ENCODE measurements around the gene GPX2. TPM values are rescaled to one million over a fixed set of nuclear protein-coding genes. Genes with fewer than 3 reads are reported as not detected.

Gene GPX2
- total RNA-seq, 4 donors from 2014 or later = 0.49 to 1.4 (median 0.61) TPM; not detected in 1

- peak overlapping the region in 1 of 4 donors; percentile 18 for H3K27ac ChIP-seq
- ATAC-seq = peak; percentile 98
These were observed 50.6 kb downstream of the GPX2 start for GRCh38 chr14:64891839-64892375.

GRCh38 chr14:64891173-64891838, 51.2 kb downstream of the GPX2 start:
- H3K27ac ChIP-seq = peak overlapping the region in 1 of 4 donors; percentile 18

More at GRCh38 chr14:64891839-64892375, 50.6 kb downstream of the GPX2 start:
- TF ChIP-seq CTCF (IDR thresholded peaks at IDR 0.05 in 4 of 5, conservative IDR thresholded peaks at IDR 0.05 in 1 of 5) (peak; percentile 60 to 84 (median 70)), POLR2A (IDR thresholded peaks at IDR 0.05) (no peak)
- no peak for DNase-seq
- no peak overlapping the region for H3K4me3 ChIP-seq
- intact Hi-C loops (cut with DNase I; ENCODE audit: low total_unique reads) = loop anchor here (5.0 kb wide), 3 partner anchors 70 to 220 kb away; no protein-coding TSS in a partner anchor
- in situ Hi-C loops (cut with MboI; ENCODE audit: low sequenced_read_pairs in 4 of 4) = loop anchor here (5.0 to 10.0 kb wide), 3 partner anchors 70 to 217 kb away; no protein-coding TSS in a partner anchor
- H3K36me3 ChIP-seq = no peaks in the 10 kb centered on the region
- peaks cover 0 to 12% of the 10 kb centered on the region in 2 donors for H3K4me1 ChIP-seq
- no peaks in the 10 kb centered on the region for H3K9me3 ChIP-seq
- H3K27me3 ChIP-seq = no peaks in the 10 kb centered on the region

GRCh38 chr14:64889352-64889751, 53.2 kb downstream of the GPX2 start:
- ATAC-seq = no peak
- intact Hi-C loops (cut with DNase I; ENCODE audit: low total_unique reads) = no loop called here

More at GRCh38 chr14:64891173-64891838, 51.2 kb downstream of the GPX2 start:
- no peak overlapping the region for H3K4me3 ChIP-seq
- in situ Hi-C loops (cut with MboI; ENCODE audit: low sequenced_read_pairs in 4 of 4) (loop anchor here (5.0 to 10.0 kb wide), 3 partner anchors 69 to 217 kb away; no protein-coding TSS in a partner anchor), intact Hi-C loops (cut with DNase I; ENCODE audit: low total_unique reads) (loop anchor here (5.0 kb wide), 3 partner anchors 69 to 219 kb away; no protein-coding TSS in a partner anchor)
- TF ChIP-seq CTCF (IDR thresholded peaks at IDR 0.05 in 4 of 5, conservative IDR thresholded peaks at IDR 0.05 in 1 of 5) (no peak), POLR2A (IDR thresholded peaks at IDR 0.05) (no peak)
- H3K9me3 ChIP-seq = no peaks in the 10 kb centered on the region
- DNase-seq (no peak), ATAC-seq (peak; percentile 38 to 39)
- no peaks in the 10 kb centered on the region for H3K27me3 ChIP-seq
- H3K4me1 ChIP-seq = peaks cover 0 to 12% of the 10 kb centered on the region in 2 donors
- H3K36me3 ChIP-seq = no peaks in the 10 kb centered on the region

More at GRCh38 chr14:64889352-64889751, 53.2 kb downstream of the GPX2 start:
- no peak for DNase-seq
- no peak overlapping the region for H3K27ac ChIP-seq
- peaks cover 0 to 12% of the 10 kb centered on the region in 2 donors for H3K4me1 ChIP-seq
- no peaks in the 10 kb centered on the region for H3K36me3 ChIP-seq
- H3K9me3 ChIP-seq = no peaks in the 10 kb centered on the region
- in situ Hi-C loops (cut with MboI; ENCODE audit: low sequenced_read_pairs in 4 of 4) = loop anchor here in 1 of 4 donors (10.0 kb wide), 1 partner anchor 215 kb away; no protein-coding TSS in a partner anchor
- TF ChIP-seq CTCF (IDR thresholded peaks at IDR 0.05 in 4 of 5, conservative IDR thresholded peaks at IDR 0.05 in 1 of 5) = no peak
- no peak for TF ChIP-seq POLR2A (IDR thresholded peaks at IDR 0.05)
- no peak overlapping the region for H3K4me3 ChIP-seq
- H3K27me3 ChIP-seq = no peaks in the 10 kb centered on the region

Other genes starting within 250 kb of the GPX2 start
- 10 to 100 TPM in 3 of 4 donors, 1 to 10 TPM in 1; 8.8 to 18.8 (median 14.5) TPM for gene PLEKHG3, start 238.3 kb downstream of the GPX2 start, total RNA-seq
- 100 to 1,000 TPM; 123 to 554 (median 266) TPM for gene SPTB, start 62.8 kb downstream of the GPX2 start, total RNA-seq
- 100 to 1,000 TPM in 1 of 4 donors, 10 to 100 TPM in 3; 47.9 to 108 (median 79.6) TPM for gene CHURC1, start 28.3 kb downstream of the GPX2 start, total RNA-seq
- gene RAB15, start 29.6 kb upstream of the GPX2 start, total RNA-seq = 1 to 10 TPM in 2 of 4 donors, under 1 TPM in 2; 0.51 to 7.3 (median 2.0) TPM
- gene FNTB, start 44.1 kb upstream of the GPX2 start, total RNA-seq = 10 to 100 TPM in 3 of 4 donors, 1 to 10 TPM in 1; 6.1 to 40.6 (median 18.0) TPM
- 10 to 100 TPM; 27.5 to 50.0 (median 37.2) TPM for gene MAX, start 159.8 kb upstream of the GPX2 start, total RNA-seq

Data from gastrocnemius medialis (tissue), 4 donors.